CD4-positive, CD25-positive, alpha-beta regulatory T cell (primary cell): ENCODE data around the gene AUH. TPM values are rescaled to one million over a fixed set of nuclear protein-coding genes. Genes with fewer than 3 reads are reported as not detected.
A peak's percentile ranks its signal among the peaks of the same experiment; 100 is the strongest.

Experiments
- ATAC-seq, 2 donors: fragments of 150-1000 bp; cut with Tn5 transposase; one replicate each; pipeline ENCODE4 v1.10.0; 2021; ENCODE audit warnings: low read depth in 2 of 2, moderate number of reproducible peaks in 2 of 2, moderate library complexity in 1 of 2
- DNase-seq, 3 donors: peaks; one replicate each; pipeline versions ENCODE4 v3.0.0 to v3.0.0-alpha.2; 2012 to 2022; ENCODE audit warnings: mixed read lengths in 1 of 3
- H3K27ac ChIP-seq: one replicate; pipeline ENCODE4 v1.7.0; 2013; ENCODE audit warnings: mild to moderate bottlenecking, low read length; ENCODE audit not compliant: insufficient read depth, poor library complexity, severe bottlenecking
- H3K27me3 ChIP-seq: one replicate; pipeline ENCODE4 v1.7.0; 2013; ENCODE audit warnings: low read length; ENCODE audit not compliant: control insufficient read depth, insufficient read depth
- H3K36me3 ChIP-seq: one replicate; pipeline ENCODE4 v1.7.0; 2013; ENCODE audit warnings: mild to moderate bottlenecking, low read length, moderate library complexity; ENCODE audit not compliant: control insufficient read depth, insufficient read depth
- H3K4me1 ChIP-seq: 2 replicates; pipeline ENCODE4 v1.7.0; 2013; ENCODE audit warnings: mild to moderate bottlenecking, low read length; ENCODE audit not compliant: insufficient read depth, control insufficient read depth, poor library complexity, severe bottlenecking
- H3K4me3 ChIP-seq: one replicate; pipeline ENCODE4 v1.7.0; 2013; ENCODE audit warnings: low read depth, mild to moderate bottlenecking, low read length, moderate library complexity
- H3K9me3 ChIP-seq, 2 experiments: 1 replicate in 1 of 2; 2 replicates in 1 of 2; pipeline ENCODE4 v1.7.0; 2013; ENCODE audit warnings: low read length in 2 of 2, mild to moderate bottlenecking in 1 of 2, moderate library complexity in 1 of 2; ENCODE audit not compliant: control insufficient read depth in 2 of 2
- H3K27ac Mint-ChIP-seq, 3 donors: one replicate each; pipeline ENCODE4 v1.8.0; 2020 to 2022; ENCODE audit warnings: mild to moderate bottlenecking in 3 of 3, mixed read lengths in 3 of 3, moderate library complexity in 2 of 3
- H3K27me3 Mint-ChIP-seq: one replicate; pipeline ENCODE4 v1.8.0; 2022; ENCODE audit warnings: mild to moderate bottlenecking, mixed read lengths
- H3K36me3 Mint-ChIP-seq: one replicate; pipeline ENCODE4 v1.8.0; 2020; ENCODE audit warnings: mixed read lengths
- H3K4me1 Mint-ChIP-seq, 4 donors: one replicate each; pipeline ENCODE4 v1.8.0; 2020 to 2022; ENCODE audit warnings: mixed read lengths in 4 of 4, mild to moderate bottlenecking in 1 of 4
- H3K4me3 Mint-ChIP-seq, 4 donors: one replicate each; pipeline ENCODE4 v1.8.0; 2020 to 2022; ENCODE audit warnings: mild to moderate bottlenecking in 4 of 4, mixed read lengths in 4 of 4, moderate library complexity in 3 of 4
- H3K9me3 Mint-ChIP-seq, 7 donors: one replicate each; pipeline ENCODE4 v1.8.0; 2020 to 2022; ENCODE audit warnings: mixed read lengths in 7 of 7, mild to moderate bottlenecking in 3 of 7, moderate library complexity in 2 of 7
- polyA plus RNA-seq, 4 donors: library from polyadenylated mRNA; unstranded; fragments of 300-500 nt; fragmentation: Illumina TruSeq; gene quantifications; one replicate each; pipeline ENCODE4 v1.2.3, GENCODE V29; 2021
- total RNA-seq: library from RNA; stranded (reverse); gene quantifications from one replicate; pipeline ENCODE4 v1.2.3, GENCODE V29; 2022

AUH gene
- total and polyA plus RNA-seq, 5 donors from 2014 or later: 10.8 to 16.5 (median 14.9) TPM

DNA sequence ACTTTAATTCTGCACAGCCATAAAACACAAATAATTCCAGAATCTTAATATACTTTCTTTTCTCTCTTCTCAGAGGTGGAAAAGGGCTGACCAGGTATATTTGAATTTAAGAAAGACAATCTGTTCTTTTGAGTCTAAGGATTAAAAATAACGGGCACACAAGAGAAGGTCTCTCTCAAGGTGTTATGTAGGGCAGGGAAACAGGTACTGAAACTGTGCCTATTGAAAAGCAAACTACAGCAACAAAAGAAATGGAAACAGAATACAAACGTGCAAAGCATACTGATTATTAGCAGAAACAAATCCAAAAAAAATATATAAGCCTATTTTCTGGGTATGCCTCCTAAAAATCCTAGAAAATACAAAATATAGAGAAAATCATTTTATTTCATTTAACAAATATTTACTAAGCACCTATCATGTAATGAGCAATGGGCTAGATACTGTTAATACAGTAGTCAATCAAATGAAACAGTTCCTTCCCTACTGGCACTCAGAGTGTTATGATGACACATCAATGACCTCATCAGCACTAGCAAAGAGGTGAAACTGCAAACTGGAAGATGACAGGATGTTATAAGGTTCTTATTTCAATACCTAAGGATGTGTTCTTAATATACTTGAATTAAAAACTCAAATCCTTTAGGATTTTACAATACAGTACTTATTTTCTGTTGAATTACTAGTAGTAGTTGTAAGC lies 87.7 kb downstream of the AUH start:
- Histone ChIP-seq H3K4me3 (no peak overlapping the region), H3K9me3 (no peaks in the 10 kb centered on the region), H3K27me3 (no peaks in the 10 kb centered on the region), H3K27ac (no peak overlapping the region), H3K4me1 (no peaks in the 10 kb centered on the region), H3K36me3 (no peaks in the 10 kb centered on the region)
- peak in 1 of 3 donors; percentile 29 for DNase-seq
- Mint-ChIP-seq H3K27ac (no peak overlapping the region), H3K4me1 (peaks cover 3 to 12% (median 5%) of the 10 kb centered on the region in 4 donors), H3K4me3 (no peak overlapping the region), H3K9me3 (no peaks in the 10 kb centered on the region), H3K36me3 (peaks cover 8% of the 10 kb centered on the region), H3K27me3 (no peaks in the 10 kb centered on the region)
- no peak for ATAC-seq

GRCh38 chr9:91271156-91271555 lies 90.6 kb downstream of the AUH start:
- H3K4me3 Mint-ChIP-seq: no peak overlapping the region
- ATAC-seq: no peak

GRCh38 chr9:91269907-91270491 lies 91.7 kb downstream of the AUH start:
- ATAC-seq (no peak), DNase-seq (no peak)
- peaks cover 0 to 8% (median 3%) of the 10 kb centered on the region in 7 donors for H3K9me3 Mint-ChIP-seq
- Histone ChIP-seq H3K4me1 (no peaks in the 10 kb centered on the region), H3K27ac (no peak overlapping the region), H3K27me3 (no peaks in the 10 kb centered on the region), H3K36me3 (peaks cover 2% of the 10 kb centered on the region), H3K4me3 (no peak overlapping the region), H3K9me3 (peaks cover under 1 to 2% of the 10 kb centered on the region in 2 experiments)
- no peak overlapping the region for H3K4me3 Mint-ChIP-seq
- peaks cover 17% of the 10 kb centered on the region for H3K36me3 Mint-ChIP-seq
- H3K27ac Mint-ChIP-seq: no peak overlapping the region
- peaks cover 0 to 12% (median 2%) of the 10 kb centered on the region in 4 donors for H3K4me1 Mint-ChIP-seq
- no peaks in the 10 kb centered on the region for H3K27me3 Mint-ChIP-seq

More at GRCh38 chr9:91271156-91271555, 90.6 kb downstream of the AUH start:
- Mint-ChIP-seq H3K27me3 (no peaks in the 10 kb centered on the region), H3K27ac (no peak overlapping the region), H3K9me3 (peaks cover 0 to 2% (median 0%) of the 10 kb centered on the region in 7 donors), H3K4me1 (peaks cover 0 to 12% (median 3%) of the 10 kb centered on the region in 4 donors), H3K36me3 (peaks cover 11% of the 10 kb centered on the region)
- Histone ChIP-seq H3K4me1 (no peaks in the 10 kb centered on the region), H3K4me3 (no peak overlapping the region), H3K9me3 (no peaks in the 10 kb centered on the region), H3K27me3 (no peaks in the 10 kb centered on the region), H3K27ac (no peak overlapping the region), H3K36me3 (peaks cover 2% of the 10 kb centered on the region)
- DNase-seq: no peak

DNA sequence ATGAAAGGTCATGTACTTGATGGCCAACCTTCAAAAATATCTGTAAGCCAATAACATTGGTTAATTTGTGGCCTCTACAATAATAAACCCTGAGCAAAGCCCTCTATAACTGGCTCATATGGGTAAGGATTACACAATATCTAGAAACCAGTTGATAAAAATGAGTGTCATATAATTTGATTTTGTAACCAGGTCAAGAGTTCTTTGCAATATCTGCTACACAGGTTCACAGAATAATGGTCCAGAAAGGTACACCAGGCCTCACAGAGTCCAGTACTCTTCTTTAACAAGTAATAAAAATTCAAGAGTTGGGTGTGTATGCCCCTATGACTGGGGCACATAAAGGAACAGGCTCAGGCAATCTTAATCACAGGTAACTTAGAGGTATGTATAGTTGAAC lies 95.3 kb downstream of the AUH start:
- H3K4me1 ChIP-seq: no peaks in the 10 kb centered on the region
- Mint-ChIP-seq H3K9me3 (peaks cover 0 to 23% (median 6%) of the 10 kb centered on the region in 7 donors), H3K27ac (no peak overlapping the region), H3K4me3 (no peak overlapping the region), H3K36me3 (peaks cover 30% of the 10 kb centered on the region), H3K4me1 (no peaks in the 10 kb centered on the region), H3K27me3 (no peaks in the 10 kb centered on the region)
- DNase-seq (no peak), ATAC-seq (no peak)
- H3K9me3 ChIP-seq: peaks cover 17% of the 10 kb centered on the region in 2 experiments
- H3K27ac ChIP-seq: no peak overlapping the region
- H3K36me3 ChIP-seq: peaks cover 7% of the 10 kb centered on the region
- H3K27me3 ChIP-seq: no peaks in the 10 kb centered on the region
- no peak overlapping the region for H3K4me3 ChIP-seq

- Mint-ChIP-seq H3K4me1 (no peaks in the 10 kb centered on the region), H3K27me3 (no peaks in the 10 kb centered on the region), H3K27ac (no peak overlapping the region), H3K9me3 (peaks cover 0 to 23% (median 6%) of the 10 kb centered on the region in 7 donors), H3K4me3 (no peak overlapping the region), H3K36me3 (peaks cover 31% of the 10 kb centered on the region)
- Histone ChIP-seq H3K9me3 (peaks cover 17% of the 10 kb centered on the region in 2 experiments), H3K27ac (no peak overlapping the region), H3K4me3 (no peak overlapping the region), H3K27me3 (no peaks in the 10 kb centered on the region), H3K36me3 (peaks cover 7% of the 10 kb centered on the region), H3K4me1 (no peaks in the 10 kb centered on the region)
- DNase-seq: no peak
- ATAC-seq: no peak
Observed at GRCh38 chr9:91265514-91265913, 96.2 kb downstream of the AUH start.

DNA sequence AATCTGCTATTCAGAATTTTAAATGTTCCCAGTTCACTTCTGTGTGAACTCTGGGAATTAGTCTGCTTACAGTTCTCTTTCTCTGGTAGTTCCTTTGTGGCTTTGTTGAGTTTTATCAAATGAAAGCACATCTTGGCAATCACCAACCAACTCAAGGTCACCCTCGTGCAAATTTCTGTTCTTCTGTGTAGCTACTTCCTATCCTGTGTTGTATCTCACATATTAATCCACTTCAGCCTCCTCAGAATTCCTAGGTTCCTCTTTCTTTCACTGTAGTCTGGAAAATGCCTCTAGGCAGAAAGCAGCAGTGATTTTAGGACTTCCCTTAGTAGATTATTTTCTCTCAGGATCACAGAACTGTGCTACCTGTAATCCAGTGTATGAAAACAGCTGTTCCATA lies 100.3 kb downstream of the AUH start:
- no peak overlapping the region for H3K4me3 Mint-ChIP-seq
- peaks cover 23% of the 10 kb centered on the region for H3K36me3 Mint-ChIP-seq
- no peaks in the 10 kb centered on the region for H3K27me3 Mint-ChIP-seq
- ATAC-seq (no peak), DNase-seq (no peak)
- H3K4me1 Mint-ChIP-seq: peaks cover 0 to 9% (median 1%) of the 10 kb centered on the region in 4 donors
- no peaks in the 10 kb centered on the region for H3K27me3 ChIP-seq
- no peak overlapping the region for H3K27ac ChIP-seq
- H3K9me3 ChIP-seq: peaks cover 17% of the 10 kb centered on the region in 2 experiments
- peaks cover 5% of the 10 kb centered on the region for H3K36me3 ChIP-seq
- peaks cover 0 to 21% (median 6%) of the 10 kb centered on the region in 7 donors for H3K9me3 Mint-ChIP-seq
- no peaks in the 10 kb centered on the region for H3K4me1 ChIP-seq
- no peak overlapping the region for H3K4me3 ChIP-seq
- no peak overlapping the region for H3K27ac Mint-ChIP-seq

GRCh38 chr9:91259162-91259561 lies 102.6 kb downstream of the AUH start:
- H3K9me3 Mint-ChIP-seq: peaks cover 0 to 8% (median 4%) of the 10 kb centered on the region in 7 donors
- H3K4me1 Mint-ChIP-seq: peaks cover 4 to 9% (median 5%) of the 10 kb centered on the region in 4 donors
- H3K27ac Mint-ChIP-seq: no peak overlapping the region
- peaks cover 7 to 9% of the 10 kb centered on the region in 2 experiments for H3K9me3 ChIP-seq
- ATAC-seq (no peak), DNase-seq (no peak)
- H3K27ac ChIP-seq: no peak overlapping the region
- H3K36me3 ChIP-seq: no peaks in the 10 kb centered on the region
- H3K4me3 ChIP-seq: no peak overlapping the region
- no peak overlapping the region for H3K4me3 Mint-ChIP-seq
- no peaks in the 10 kb centered on the region for H3K27me3 ChIP-seq
- H3K27me3 Mint-ChIP-seq: no peaks in the 10 kb centered on the region
- H3K4me1 ChIP-seq: no peaks in the 10 kb centered on the region
- peaks cover 13% of the 10 kb centered on the region for H3K36me3 Mint-ChIP-seq
